ENCODE measurements around the gene IL1RL2. TPM values are rescaled to one million over a fixed set of nuclear protein-coding genes. Genes with fewer than 3 reads are reported as not detected.

Gene IL1RL2
- total RNA-seq, 2 donors from 2014 or later: 1.4 to 3.8 TPM

DNA sequence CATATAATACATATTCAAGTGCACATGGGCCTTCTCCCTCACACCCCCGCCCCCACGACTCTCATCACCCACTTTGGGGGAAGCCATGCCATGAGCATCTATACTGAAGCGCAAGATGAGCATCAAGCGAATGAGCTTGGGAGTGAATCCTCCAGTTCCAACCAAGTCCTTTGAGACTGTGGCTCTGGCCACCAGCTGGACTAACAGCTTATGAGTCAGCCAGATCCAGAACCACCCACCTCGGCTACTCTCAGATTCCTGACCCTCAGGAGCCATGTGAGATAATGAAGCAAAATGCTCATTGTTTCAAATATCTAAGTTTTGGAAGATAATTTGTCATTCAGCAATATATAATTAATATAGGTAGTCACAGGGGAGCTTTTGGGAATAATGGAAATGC is 102.3 kb downstream of the IL1RL2 start:
- no peaks in the 10 kb centered on the region for H3K36me3 ChIP-seq
- no peaks in the 10 kb centered on the region for H3K9me3 ChIP-seq
- H3K4me3 ChIP-seq: no peak overlapping the region
- H3K27ac ChIP-seq: no peak overlapping the region
- intact Hi-C loops (cut with DNase I): no loop called here
- H3K27me3 ChIP-seq (replicated peaks; ENCODE audit: insufficient read depth): no peaks in the 10 kb centered on the region
- H3K4me1 ChIP-seq (replicated peaks): no peaks in the 10 kb centered on the region
- TF ChIP-seq POLR2AphosphoS5 (IDR thresholded peaks at IDR 0.05) (no peak), POLR2A (IDR thresholded peaks at IDR 0.05) (no peak), CTCF (IDR thresholded peaks at IDR 0.05) (no peak)
- DNase-seq (ENCODE audit: low spot score): no peak
- WGBS: 73% methylated on average over 5 of the region's 5 CpGs

Other genes with a start within 250 kb of the IL1RL2 start
- gene IL1R2, start 195.1 kb upstream of the IL1RL2 start, total RNA-seq: 10 to 100 TPM in 1 of 2 donors, 1 to 10 TPM in 1; 6.9 to 11.4 TPM
- 100 to 1,000 TPM; 112 to 289 TPM for gene IL1R1, start 44.3 kb upstream of the IL1RL2 start, total RNA-seq
- 1 to 10 TPM; 1.3 to 3.4 TPM for gene IL1RL1, start 124.5 kb downstream of the IL1RL2 start, total RNA-seq
- 1 to 10 TPM in 1 of 2 donors, under 1 TPM in 1; 0.91 to 1.5 TPM for gene IL18R1, start 168.8 kb downstream of the IL1RL2 start, total RNA-seq
- under 1 TPM in 1 of 2 donors, not detected in 1; 0.14 TPM for gene IL18RAP, start 236.1 kb downstream of the IL1RL2 start, total RNA-seq